Fibroblast of skin of right biceps (primary cell): ENCODE results near the gene EMP2.
"Not testable (repeated sequence)": the region's sequence is repeated elsewhere in the genome, so short reads cannot be mapped to it uniquely, and the experiment has no call there.

Experiments used
- DNase-seq: peaks from one replicate; pipeline ENCODE4 v3.0.0-alpha.2; 2013

EMP2 gene, protein sequence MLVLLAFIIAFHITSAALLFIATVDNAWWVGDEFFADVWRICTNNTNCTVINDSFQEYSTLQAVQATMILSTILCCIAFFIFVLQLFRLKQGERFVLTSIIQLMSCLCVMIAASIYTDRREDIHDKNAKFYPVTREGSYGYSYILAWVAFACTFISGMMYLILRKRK

DNA sequence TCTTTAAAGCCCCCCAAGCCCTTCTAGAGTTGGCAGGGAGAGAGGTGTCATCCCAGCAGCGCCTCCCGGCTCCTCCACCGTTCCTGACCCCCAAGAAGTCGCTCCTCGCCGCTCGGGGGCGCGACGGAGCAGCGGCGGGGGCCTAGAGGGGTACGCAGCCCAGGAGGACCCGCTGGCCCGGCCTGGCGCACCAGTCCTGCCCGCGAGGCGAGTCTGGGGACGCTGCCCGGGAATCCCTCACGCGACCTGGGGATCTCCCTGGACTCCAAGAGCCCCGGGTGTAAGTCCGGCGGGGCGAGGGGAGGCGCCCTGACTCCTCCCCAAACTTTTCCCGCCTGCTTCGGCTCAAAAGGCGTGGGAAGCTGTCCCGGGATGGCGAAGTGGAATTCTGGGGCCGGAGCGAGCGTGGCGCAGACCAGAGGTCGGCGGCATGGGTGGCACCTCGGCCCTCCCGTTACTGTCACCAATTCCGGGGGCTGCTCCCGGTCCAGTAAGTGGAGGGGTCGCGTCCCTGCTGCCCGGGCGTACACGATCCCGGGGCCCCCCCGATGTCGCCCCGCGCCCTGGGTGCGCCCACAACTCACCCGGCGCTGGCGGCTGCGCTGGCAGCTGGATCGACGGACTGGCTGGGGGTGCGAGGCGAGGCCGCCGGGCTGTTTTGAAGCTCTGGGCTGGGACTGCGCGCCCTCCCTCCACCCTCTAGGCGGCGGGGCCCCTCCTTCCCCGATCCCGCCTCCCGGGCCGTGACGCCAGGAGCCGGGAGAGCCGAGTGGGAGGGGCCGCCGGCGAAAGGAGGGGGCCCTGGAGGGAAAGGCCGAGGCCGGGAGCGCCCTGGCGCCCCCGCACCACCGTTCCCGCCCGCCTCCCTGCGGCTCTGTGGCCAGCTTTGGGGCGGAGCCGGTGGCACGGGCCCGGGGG, at the start of gene EMP2:
EMP2 (minus strand) TSS at position 634 of the 918 bp plus-strand sequence. CDS start 32,981 bp downstream, outside the sequence.
- DNase-seq: peak; percentile 85

- DNase-seq: no peak
Measured at GRCh38 chr16:10629592-10629963, 49.2 kb upstream of the EMP2 start.

- DNase-seq: no peak
Measured at GRCh38 chr16:10625595-10626357, 45.4 kb upstream of the EMP2 start.

DNA sequence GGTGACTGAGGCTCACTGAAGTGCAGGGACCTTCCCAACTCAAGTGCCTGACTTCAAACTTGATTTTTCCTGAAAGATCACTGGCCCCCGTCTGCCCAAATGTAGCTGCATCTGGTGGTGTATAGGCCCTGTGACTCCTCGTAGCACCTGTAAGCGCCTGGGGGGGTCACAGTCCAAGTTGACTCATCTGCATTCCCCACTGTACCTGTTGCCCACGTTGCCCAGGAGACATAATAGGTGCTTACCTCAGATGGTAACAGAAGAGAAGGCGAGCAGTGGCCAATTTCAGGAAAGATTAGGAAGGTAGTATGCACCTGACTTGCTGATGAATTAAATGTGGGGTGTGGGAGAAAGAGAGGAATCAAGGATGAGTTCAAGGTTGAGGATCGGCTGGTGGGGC, 44.1 kb upstream of the EMP2 start:
- DNase-seq: no peak

- no peak for DNase-seq
Measured at GRCh38 chr16:10623059-10623458, 42.7 kb upstream of the EMP2 start.

GRCh38 chr16:10622036-10622921, 41.9 kb upstream of the EMP2 start:
- peak; percentile 15 for DNase-seq

DNA sequence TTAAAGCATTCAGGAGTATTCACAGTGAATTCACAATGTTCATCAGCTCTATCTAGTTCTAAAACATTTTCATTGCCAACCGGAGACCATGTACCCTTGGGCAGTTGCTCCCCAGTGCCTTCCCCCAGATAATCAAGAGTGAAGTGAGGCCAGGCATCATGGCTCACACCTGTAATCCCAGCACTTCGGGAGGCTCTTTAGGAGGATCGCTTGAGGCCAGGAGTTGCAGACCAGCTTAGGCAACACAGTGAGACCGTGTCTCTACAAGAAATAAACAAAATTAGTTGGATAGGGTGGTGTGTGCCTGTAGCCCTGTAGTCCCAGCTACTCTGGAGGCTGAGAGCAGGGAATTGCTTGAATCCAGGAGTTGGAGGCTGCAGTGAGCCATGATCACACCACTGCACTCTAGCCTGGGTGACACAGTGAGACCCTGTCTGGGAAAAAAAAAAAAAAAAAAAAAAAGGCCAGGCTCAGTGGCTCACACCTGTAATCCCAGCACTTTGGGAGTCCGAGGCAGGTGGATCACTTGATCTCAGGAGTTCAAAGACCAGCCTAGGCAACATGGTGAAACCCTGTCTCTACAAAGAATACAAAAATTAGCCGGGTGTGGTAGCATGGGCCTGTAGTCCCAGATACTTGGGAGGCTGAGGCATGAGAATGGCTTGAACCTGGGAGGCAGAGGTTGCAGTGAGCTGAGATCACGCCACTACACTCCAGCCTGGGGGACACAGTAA, 41.0 kb upstream of the EMP2 start:
- not testable (repeated sequence) for DNase-seq

- DNase-seq: no peak
Measured at GRCh38 chr16:10620120-10620519, 39.7 kb upstream of the EMP2 start.

DNA sequence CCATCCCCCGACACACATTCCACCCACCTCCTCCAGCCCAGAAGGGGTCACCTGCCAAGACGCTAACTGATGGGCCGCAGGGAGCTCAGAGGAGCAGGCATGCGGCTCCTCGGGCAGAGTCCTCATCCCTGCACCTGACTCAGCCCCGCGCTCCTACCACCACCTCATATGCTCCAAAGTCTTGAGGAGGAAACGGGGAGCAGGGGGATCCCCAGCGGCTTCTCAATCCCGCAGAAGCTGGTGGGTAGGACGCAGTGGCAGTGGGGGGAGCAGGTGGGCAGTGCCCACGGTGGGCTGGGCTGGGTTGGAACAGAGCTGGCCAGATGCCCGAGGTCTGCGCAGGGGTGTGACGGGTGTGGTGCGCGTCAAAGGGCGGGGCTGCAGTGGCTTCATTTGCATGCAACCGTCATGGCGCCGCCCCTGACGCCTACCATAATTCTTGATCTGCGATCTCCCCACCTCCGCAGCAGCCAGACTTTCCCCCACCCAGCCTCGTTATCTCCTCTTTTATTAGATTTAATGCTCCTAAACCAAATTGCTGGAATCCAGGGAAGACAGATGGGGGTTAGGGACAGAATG, 39.0 kb upstream of the EMP2 start:
- no peak for DNase-seq

DNA sequence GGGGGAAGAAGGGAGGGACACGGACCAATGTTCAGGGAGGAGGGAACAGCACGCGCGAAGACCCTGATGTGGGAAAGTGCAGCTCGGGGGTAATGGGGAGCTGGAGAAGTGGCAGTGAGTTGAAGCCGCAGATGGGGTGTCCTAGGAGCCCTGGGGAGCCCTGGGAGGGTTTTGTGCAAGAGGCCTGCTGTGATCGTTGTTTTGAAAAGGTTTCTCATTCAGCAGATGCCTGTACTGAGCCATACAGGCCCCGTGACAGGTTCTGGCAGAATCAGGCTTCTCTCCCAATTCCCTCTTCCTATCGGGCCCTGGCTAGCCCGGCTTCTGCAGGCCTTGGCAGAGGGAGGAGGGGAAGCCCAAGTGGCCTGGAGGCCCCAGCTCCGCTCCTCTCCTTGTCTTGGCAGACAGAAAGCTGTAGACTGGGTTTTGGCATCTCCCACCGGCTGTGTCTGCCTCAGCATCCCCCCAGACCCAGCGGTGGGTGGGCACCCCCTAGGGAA, 38.4 kb upstream of the EMP2 start:
- DNase-seq: no peak

DNA sequence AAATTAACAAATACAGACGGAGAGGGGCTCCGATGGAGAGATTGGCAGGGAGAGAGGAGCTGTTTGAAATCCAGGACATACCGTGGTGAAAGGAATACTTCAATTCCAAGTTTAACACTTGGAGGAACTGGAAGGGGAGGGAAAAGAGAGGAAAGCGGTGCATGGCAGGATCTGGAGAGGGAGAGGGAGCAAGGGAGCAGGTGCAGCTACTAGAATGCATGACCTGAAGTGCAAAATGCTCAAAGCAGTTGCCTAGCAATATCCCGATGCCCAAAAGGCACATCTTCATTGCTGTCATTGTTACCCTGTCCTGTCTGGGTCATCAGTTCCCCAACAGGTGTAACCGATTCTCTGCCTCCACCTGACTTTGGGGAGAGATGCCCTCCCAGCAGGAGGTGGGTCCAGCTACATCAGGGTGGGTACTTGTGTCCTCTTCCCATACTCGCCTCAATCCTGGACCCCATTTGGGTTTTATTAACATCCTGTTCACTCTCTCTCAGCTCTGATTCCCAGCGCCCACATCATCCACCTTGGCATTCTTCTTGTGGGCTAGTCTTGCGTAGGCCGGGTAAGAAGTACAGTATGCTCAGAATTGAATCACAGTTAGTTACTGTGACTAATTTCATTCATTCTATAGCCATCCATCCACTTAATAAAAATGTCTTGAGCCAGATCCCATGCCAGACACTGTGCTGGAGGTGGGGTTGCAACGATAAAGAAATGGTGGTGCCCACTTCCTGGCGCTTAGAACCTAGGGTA, 37.4 kb upstream of the EMP2 start:
- no peak for DNase-seq

DNA sequence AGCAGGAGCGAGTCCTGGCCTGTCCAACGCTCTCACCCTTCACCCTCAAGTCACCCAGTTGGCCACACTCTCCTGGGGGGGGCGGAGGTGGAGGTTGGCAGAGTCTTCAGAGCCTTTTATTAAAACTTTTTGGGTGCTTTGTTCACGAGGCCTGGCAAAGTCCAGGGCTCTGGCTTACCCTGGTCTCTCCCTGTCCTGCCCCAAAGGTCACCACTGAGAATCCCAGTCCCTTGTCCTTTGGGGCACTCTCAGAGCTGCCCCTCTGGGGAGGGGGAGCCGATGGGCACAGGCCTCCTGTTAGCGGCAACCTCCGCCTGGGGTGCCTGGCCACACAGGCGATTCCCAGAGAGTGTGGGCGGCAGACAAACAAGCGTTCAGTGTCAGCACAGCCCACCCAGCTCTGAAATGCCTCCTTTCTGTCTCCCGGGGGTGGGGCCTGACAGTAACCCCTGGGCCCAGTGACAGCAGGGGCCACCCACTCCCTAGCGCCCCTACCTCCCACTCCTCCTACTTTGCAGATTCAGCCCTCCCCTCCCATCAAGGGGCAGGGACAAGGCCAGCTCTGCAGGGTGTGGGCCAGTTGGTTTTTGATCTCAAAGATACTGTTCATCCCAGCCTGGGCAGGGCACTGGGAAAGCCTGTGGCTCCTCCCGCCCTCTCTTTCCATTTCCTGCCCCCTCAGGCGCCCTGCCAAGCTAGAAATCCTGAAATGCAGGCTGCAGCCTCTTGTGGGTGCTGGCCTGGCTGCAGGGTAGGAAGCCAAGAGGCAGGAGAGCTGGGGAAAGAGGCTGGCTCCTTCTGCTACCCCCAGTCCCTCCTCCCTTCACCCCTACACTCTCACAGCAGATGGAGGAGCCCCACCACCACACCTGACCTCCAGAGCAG, 36.6 kb upstream of the EMP2 start:
- DNase-seq: peak; percentile 62

DNA sequence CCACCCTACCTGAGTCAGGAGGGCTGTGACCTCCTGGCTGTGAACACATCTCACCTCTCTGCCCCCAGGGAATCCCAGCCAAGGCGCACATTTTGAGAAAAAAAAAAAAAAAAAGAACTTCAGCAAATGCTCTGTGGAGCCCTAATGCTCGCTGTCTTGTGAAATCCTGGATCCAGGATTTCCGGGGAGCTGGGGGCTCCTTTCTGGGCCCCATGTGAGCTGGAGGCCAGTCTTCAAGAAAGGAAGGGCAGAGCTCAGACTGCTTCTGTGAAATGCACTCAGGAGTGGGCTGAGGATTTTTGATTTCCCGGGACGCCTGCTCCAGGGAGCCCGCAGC, 36.0 kb upstream of the EMP2 start:
- no peak for DNase-seq

GRCh38 chr16:10614685-10615084, 34.3 kb upstream of the EMP2 start:
- DNase-seq: no peak

GRCh38 chr16:10613785-10614485, 33.5 kb upstream of the EMP2 start:
- DNase-seq: no peak

GRCh38 chr16:10612649-10613179, 32.3 kb upstream of the EMP2 start:
- no peak for DNase-seq

GRCh38 chr16:10611825-10612342, 31.5 kb upstream of the EMP2 start:
- DNase-seq: no peak

DNA sequence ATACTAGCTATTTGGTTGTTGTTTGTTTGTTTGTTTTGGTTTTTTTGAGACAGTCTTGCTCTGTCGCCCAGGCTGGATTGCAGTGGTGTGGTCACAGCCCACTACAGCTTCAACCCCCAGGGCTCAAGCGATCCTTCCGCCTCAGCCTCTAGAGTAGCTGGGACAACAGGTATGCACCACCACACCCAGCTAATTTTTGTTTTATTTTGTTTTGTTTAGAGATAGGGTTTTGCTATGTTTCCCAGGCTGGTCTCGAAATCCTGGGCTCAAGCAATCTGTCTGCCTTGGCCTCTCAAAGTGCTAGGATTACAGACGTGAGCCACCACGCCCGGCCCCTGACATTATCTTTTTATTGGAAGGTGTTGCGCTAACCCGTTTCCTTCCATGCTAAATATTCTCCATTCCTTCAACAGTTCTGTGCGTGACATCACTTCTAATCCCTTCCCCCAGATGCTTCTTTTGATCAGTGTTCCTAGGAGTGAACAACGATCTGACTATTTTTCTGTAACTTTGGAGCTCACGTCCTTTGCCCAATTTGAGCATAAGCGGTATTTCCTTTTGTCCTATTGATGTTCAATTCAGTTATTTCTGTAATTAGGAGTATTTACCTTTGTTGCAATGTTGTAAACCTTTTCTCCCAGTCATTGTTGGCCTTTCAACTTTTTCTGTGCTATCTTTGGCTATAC, 30.2 kb upstream of the EMP2 start:
- no peak for DNase-seq
